Neural cell (in vitro differentiated cells): Measurements from ENCODE around the gene MAGI2. TPM values are rescaled to one million over a fixed set of nuclear protein-coding genes. Genes with fewer than 3 reads are reported as not detected.
A peak's percentile ranks its signal among the peaks of the same experiment; 100 is the strongest.

ENCODE experiments used
- H2AFZ ChIP-seq: fragments of 200-600, 300-800 bp; sonication (generic), shearing (Covaris generic); 2 replicates; pipeline ENCODE4 v1.6.0; 2014; ENCODE audit warnings: low read depth, mild to moderate bottlenecking, antibody characterized with exemption, low read length, moderate library complexity
- H3F3A ChIP-seq: fragments of 200-600 bp; shearing (Covaris generic); 2 replicates; pipeline ENCODE4 v1.6.1; 2016; ENCODE audit warnings: mild to moderate bottlenecking, moderate library complexity, mixed read lengths, antibody characterized with exemption, low read length; ENCODE audit not compliant: insufficient read depth, poor library complexity, severe bottlenecking
- H3K27ac ChIP-seq: fragments of 200-600, 300-800 bp; sonication (generic), shearing (Covaris generic); 2 replicates; pipeline ENCODE4 v1.5.1; 2014; ENCODE audit warnings: mild to moderate bottlenecking, low read length, moderate library complexity
- H3K27me3 ChIP-seq: fragments of 300-800, 200-600 bp; sonication (generic), shearing (Covaris generic); 2 replicates; pipeline ENCODE4 v1.6.0; 2014; ENCODE audit warnings: mild to moderate bottlenecking, low read depth, low read length, moderate library complexity; ENCODE audit not compliant: insufficient read depth
- H3K36me3 ChIP-seq: fragments of 300-800, 200-600 bp; sonication (generic), shearing (Covaris generic); 2 replicates; pipeline ENCODE4 v1.5.1; 2014; ENCODE audit warnings: mild to moderate bottlenecking, antibody characterized with exemption, low read length, moderate library complexity; ENCODE audit not compliant: insufficient read depth
- H3K4me2 ChIP-seq: fragments of 300-800, 200-600 bp; sonication (generic), shearing (Covaris generic); 2 replicates; pipeline ENCODE4 v1.6.0; 2014; ENCODE audit warnings: mild to moderate bottlenecking, low read length
- H3K4me3 ChIP-seq: fragments of 300-800, 200-600 bp; sonication (generic), shearing (Covaris generic); 2 replicates; pipeline ENCODE4 v1.5.1; 2014; ENCODE audit warnings: mild to moderate bottlenecking, low read length, moderate library complexity
- H3K79me2 ChIP-seq: fragments of 200-600 bp; shearing (Covaris generic); replicated peaks from 2 replicates; pipeline ENCODE4 v1.6.0; 2014; ENCODE audit warnings: mild to moderate bottlenecking, low read length, moderate library complexity; ENCODE audit not compliant: insufficient read depth
- H3K9ac ChIP-seq: fragments of 300-800, 200-600 bp; sonication (generic), shearing (Covaris generic); 2 replicates; pipeline ENCODE4 v1.6.1; 2016; ENCODE audit warnings: mild to moderate bottlenecking, low read length, mixed read lengths
- H3K9me2 ChIP-seq: fragments of 200-600 bp; shearing (Covaris generic); 2 replicates; pipeline ENCODE4 v1.6.1; 2016; ENCODE audit warnings: mild to moderate bottlenecking, low read length, mixed read lengths; ENCODE audit not compliant: insufficient read depth
- H3K9me3 ChIP-seq: fragments of 200-600, 300-800 bp; sonication (generic), shearing (Covaris generic); 2 replicates; pipeline ENCODE4 v1.6.1; 2016; ENCODE audit warnings: mild to moderate bottlenecking, mixed run types, low read length, moderate library complexity, mixed read lengths
- H4K20me1 ChIP-seq: fragments of 200-600 bp; shearing (Covaris generic); 2 replicates; pipeline ENCODE4 v1.6.1; 2016; ENCODE audit warnings: mild to moderate bottlenecking, mixed run types; ENCODE audit not compliant: insufficient read depth
- CTCF ChIP-seq: fragments of 450-650 bp; IDR thresholded peaks from 2 replicates; pipeline ENCODE4 v1.5.1; 2014; ENCODE audit warnings: antibody characterized with exemption, mild to moderate bottlenecking, moderate library complexity; ENCODE audit not compliant: poor library complexity, severe bottlenecking
- EP300 ChIP-seq: fragments of 450-650 bp; conservative IDR thresholded peaks from 2 replicates; pipeline ENCODE4 v1.6.1; 2014; ENCODE audit warnings: antibody characterized with exemption, mild to moderate bottlenecking, moderate library complexity; ENCODE audit not compliant: poor library complexity, severe bottlenecking
- EZH2 ChIP-seq: fragments of 200-600, 300-800 bp; shearing (Covaris generic), sonication (generic); IDR thresholded peaks from 2 replicates; pipeline ENCODE4 v1.6.1; 2014; ENCODE audit warnings: antibody characterized with exemption, low read length, borderline replicate concordance, mild to moderate bottlenecking; ENCODE audit not compliant: insufficient read depth, poor library complexity, severe bottlenecking
- MXI1 ChIP-seq: fragments of 450-650 bp; conservative IDR thresholded peaks from 2 replicates; pipeline ENCODE4 v1.6.1; 2014; ENCODE audit warnings: antibody characterized with exemption, mild to moderate bottlenecking; ENCODE audit not compliant: poor library complexity, severe bottlenecking
- POLR2AphosphoS5 ChIP-seq: IDR thresholded peaks from 2 replicates; pipeline ENCODE4 v1.6.1; 2012
- RAD21 ChIP-seq: fragments of 450-650 bp; conservative IDR thresholded peaks from 2 replicates; pipeline ENCODE4 v1.6.1; 2014; ENCODE audit warnings: antibody characterized with exemption, mild to moderate bottlenecking, moderate library complexity
- REST ChIP-seq: IDR thresholded peaks from 2 replicates; pipeline ENCODE4 v1.6.1; 2012; ENCODE audit warnings: borderline replicate concordance
- SMC3 ChIP-seq: fragments of 450-650 bp; conservative IDR thresholded peaks from 2 replicates; pipeline ENCODE4 v1.6.1; 2014; ENCODE audit warnings: antibody characterized with exemption, mild to moderate bottlenecking, moderate library complexity; ENCODE audit not compliant: poor library complexity
- TAF1 ChIP-seq: IDR thresholded peaks from 2 replicates; pipeline ENCODE4 v1.6.1; 2012; ENCODE audit warnings: low read depth
- polyA plus RNA-seq: library from polyadenylated mRNA; depleted of rRNA; stranded (reverse); fragments of >200 nt; gene quantifications from 2 replicates; pipeline ENCODE4 v1.2.3, GENCODE V29; 2014

Gene MAGI2
- polyA plus RNA-seq, 1 donor from 2014 or later: 19.3 TPM

- no peaks in the 10 kb centered on the region for H3K79me2 ChIP-seq
- H3K27me3 ChIP-seq: peaks cover 11% of the 10 kb centered on the region
- H2AFZ ChIP-seq: no peak overlapping the region
- no peak overlapping the region for H3K4me2 ChIP-seq
- TF ChIP-seq SMC3 (no peak), REST (no peak), CTCF (no peak)
- no peaks in the 10 kb centered on the region for H3F3A ChIP-seq
- no peaks in the 10 kb centered on the region for H3K9me2 ChIP-seq
- H3K36me3 ChIP-seq: no peaks in the 10 kb centered on the region
- no peak overlapping the region for H3K4me3 ChIP-seq
- no peak overlapping the region for H3K27ac ChIP-seq
- H3K9ac ChIP-seq: no peak overlapping the region
- no peaks in the 10 kb centered on the region for H3K9me3 ChIP-seq
- no peaks in the 10 kb centered on the region for H4K20me1 ChIP-seq
Measured at GRCh38 chr7:79458796-79459195, 5.3 kb upstream of the MAGI2 start.

DNA sequence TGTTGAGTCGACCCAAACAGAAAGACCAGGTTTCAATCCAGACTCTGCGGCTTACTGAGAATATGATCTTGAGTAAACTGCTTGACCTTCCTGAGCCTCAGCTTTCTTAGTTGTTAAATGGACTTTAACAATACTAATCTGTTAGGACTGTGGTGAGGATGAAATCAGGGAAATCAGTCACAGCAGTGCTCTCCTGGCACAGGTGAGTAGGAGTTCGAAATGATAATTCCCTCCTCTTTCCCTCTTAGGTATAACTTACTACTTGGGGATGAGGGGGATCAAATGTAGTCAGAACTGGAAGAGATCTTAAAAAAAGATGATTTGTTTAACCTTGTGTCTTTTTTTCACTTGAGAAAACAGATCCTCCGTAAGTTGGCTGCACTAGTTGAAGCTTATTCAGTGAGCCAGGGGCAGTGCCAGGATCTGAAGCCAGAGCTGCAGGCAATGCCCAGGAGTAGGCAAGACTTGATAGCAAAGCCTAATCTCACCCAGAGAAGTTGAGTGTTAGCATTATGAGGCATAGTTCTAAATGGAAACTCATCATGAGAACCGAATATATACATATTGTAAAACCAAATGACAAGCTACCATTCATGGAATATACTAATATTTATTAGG lies 1.8 kb upstream of the MAGI2 start:
- Histone ChIP-seq H3F3A (no peaks in the 10 kb centered on the region), H3K4me2 (no peak overlapping the region), H2AFZ (no peak overlapping the region), H3K27ac (no peak overlapping the region), H3K79me2 (no peaks in the 10 kb centered on the region), H3K4me3 (peak overlapping the region; percentile 86), H4K20me1 (no peaks in the 10 kb centered on the region), H3K9me3 (no peaks in the 10 kb centered on the region), H3K27me3 (peaks cover 35% of the 10 kb centered on the region), H3K9ac (no peak overlapping the region), H3K36me3 (no peaks in the 10 kb centered on the region), H3K9me2 (no peaks in the 10 kb centered on the region)
- no peak for TF ChIP-seq POLR2AphosphoS5
- no peak for TF ChIP-seq EZH2
- TF ChIP-seq EP300: no peak
- no peak for TF ChIP-seq REST
- TF ChIP-seq TAF1: no peak
- TF ChIP-seq RAD21: no peak
- TF ChIP-seq MXI1: no peak
- no peak for TF ChIP-seq CTCF
- TF ChIP-seq SMC3: no peak
